Nephron (organoid): ENCODE results near the gene OTOP3.

Experiments used
- H3K27ac Mint-ChIP-seq, 3 experiments: 2 replicates each; pipeline ENCODE4 v1.8.0; 2020; ENCODE audit warnings: mixed read lengths in 3 of 3, mild to moderate bottlenecking in 2 of 3, moderate library complexity in 1 of 3
- H3K27me3 Mint-ChIP-seq: 2 replicates; pipeline ENCODE4 v1.8.0; 2021; ENCODE audit warnings: low read depth, mild to moderate bottlenecking, moderate library complexity, mixed read lengths
- H3K36me3 Mint-ChIP-seq: 2 replicates; pipeline ENCODE4 v1.8.0; 2020; ENCODE audit warnings: low read depth, mixed read lengths
- H3K4me1 Mint-ChIP-seq: 2 replicates; pipeline ENCODE4 v1.8.0; 2020; ENCODE audit warnings: mixed read lengths
- H3K4me3 Mint-ChIP-seq, 3 experiments: 2 replicates each; pipeline ENCODE4 v1.8.0; 2020; ENCODE audit warnings: mild to moderate bottlenecking in 3 of 3, mixed read lengths in 3 of 3, moderate library complexity in 2 of 3
- H3K9me3 Mint-ChIP-seq: 2 replicates; pipeline ENCODE4 v1.8.0; 2020; ENCODE audit warnings: mixed read lengths
- TF ChIP-seq, protein P1 (sequence below), 3 experiments: fragments of 200-600 bp; sonication (generic); IDR thresholded peaks; one replicate each; pipeline ENCODE4 v1.5.0; 2021; ENCODE audit warnings: antibody characterized with exemption in 3 of 3; ENCODE audit not compliant: unreplicated experiment in 3 of 3

Gene OTOP3, protein sequence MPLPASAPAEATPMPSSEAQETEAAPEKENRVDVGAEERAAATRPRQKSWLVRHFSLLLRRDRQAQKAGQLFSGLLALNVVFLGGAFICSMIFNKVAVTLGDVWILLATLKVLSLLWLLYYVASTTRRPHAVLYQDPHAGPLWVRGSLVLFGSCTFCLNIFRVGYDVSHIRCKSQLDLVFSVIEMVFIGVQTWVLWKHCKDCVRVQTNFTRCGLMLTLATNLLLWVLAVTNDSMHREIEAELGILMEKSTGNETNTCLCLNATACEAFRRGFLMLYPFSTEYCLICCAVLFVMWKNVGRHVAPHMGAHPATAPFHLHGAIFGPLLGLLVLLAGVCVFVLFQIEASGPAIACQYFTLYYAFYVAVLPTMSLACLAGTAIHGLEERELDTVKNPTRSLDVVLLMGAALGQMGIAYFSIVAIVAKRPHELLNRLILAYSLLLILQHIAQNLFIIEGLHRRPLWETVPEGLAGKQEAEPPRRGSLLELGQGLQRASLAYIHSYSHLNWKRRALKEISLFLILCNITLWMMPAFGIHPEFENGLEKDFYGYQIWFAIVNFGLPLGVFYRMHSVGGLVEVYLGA

DNA sequence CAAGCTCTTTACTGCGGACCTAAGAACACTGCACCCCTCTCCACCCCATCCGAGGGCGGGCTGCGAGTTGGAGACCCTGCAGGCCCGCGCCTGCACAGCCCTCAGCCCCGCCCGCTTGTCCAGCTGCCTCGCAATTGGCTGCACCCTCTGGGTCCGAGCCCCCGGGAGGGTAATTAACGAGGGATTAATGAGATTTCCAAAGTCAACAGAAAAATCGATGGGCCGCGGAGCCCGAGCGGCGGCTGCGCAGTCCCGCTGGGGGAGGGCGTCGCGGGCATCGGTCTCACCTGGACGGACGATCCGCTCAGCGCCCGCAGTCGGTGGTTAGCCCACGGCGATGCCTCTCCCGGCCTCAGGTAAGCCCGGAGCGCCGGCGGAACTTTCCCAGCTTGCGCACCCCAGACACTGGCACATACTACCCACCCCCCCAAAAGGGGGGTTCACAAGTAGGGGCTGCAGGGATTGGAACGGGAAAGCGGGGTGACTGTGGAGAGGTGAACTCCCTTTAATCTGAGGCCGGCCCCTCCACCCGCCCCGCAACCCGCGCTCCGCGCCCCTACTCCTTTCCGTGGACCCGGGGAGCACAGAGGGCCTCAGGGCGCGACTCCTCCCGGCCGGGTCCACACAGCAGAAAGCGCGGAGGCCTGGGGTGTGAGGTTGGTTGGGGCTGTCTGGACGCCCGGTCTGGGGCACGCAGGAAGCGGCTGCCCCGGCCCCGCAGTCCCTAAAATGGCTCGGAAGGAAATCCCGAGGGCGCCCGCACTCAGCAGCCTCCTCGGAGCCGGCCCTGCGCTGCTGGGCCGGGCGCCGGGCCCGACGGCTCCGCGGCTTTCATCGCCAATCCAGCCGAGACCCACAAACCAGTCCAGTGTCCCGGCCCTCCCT is at the start of gene OTOP3:
OTOP3 (plus strand) TSS at position 314 of the 885 bp plus-strand sequence; CDS start at position 338, 24 bp downstream.
- Mint-ChIP-seq H3K27ac (no peak within 1 kb of the TSS), H3K4me3 (no peak within 1 kb of the TSS), H3K36me3 (no peaks in the 10 kb centered on the region), H3K27me3 (peaks cover 97% of the 10 kb centered on the region), H3K9me3 (no peaks in the 10 kb centered on the region), H3K4me1 (no peaks in the 10 kb centered on the region)
- TF ChIP-seq, protein P1, sequence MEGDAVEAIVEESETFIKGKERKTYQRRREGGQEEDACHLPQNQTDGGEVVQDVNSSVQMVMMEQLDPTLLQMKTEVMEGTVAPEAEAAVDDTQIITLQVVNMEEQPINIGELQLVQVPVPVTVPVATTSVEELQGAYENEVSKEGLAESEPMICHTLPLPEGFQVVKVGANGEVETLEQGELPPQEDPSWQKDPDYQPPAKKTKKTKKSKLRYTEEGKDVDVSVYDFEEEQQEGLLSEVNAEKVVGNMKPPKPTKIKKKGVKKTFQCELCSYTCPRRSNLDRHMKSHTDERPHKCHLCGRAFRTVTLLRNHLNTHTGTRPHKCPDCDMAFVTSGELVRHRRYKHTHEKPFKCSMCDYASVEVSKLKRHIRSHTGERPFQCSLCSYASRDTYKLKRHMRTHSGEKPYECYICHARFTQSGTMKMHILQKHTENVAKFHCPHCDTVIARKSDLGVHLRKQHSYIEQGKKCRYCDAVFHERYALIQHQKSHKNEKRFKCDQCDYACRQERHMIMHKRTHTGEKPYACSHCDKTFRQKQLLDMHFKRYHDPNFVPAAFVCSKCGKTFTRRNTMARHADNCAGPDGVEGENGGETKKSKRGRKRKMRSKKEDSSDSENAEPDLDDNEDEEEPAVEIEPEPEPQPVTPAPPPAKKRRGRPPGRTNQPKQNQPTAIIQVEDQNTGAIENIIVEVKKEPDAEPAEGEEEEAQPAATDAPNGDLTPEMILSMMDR (IDR thresholded peaks at IDR 0.05; ENCODE audit: unreplicated experiment in 3 of 3), result no peak

DNA sequence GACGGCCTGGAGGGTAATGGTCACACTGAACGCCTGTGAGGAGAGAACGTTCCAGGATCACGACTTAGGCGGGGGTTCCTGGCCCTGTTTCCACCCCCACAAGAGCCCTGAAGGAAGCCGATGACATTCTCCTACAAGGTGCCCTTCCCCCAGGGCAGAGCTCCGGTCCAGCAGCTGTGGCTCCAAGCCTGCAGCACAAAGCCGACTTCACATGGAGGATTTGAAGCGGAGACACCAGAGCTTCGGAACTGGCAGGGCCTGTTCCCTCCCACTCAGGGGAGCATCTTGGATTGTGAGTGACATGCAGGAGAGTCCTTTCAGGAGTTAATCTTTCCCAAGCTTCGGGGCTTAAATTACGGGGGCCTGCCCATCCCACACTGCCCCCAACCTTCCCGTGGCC is 47.2 kb upstream of the OTOP3 start:
- Mint-ChIP-seq H3K27ac (no peak overlapping the region), H3K4me3 (no peak overlapping the region), H3K36me3 (no peaks in the 10 kb centered on the region), H3K9me3 (peaks cover 2% of the 10 kb centered on the region), H3K27me3 (peaks cover 63% of the 10 kb centered on the region), H3K4me1 (no peaks in the 10 kb centered on the region)
- TF ChIP-seq, protein P1 (IDR thresholded peaks at IDR 0.05; ENCODE audit: unreplicated experiment in 3 of 3), result no peak

DNA sequence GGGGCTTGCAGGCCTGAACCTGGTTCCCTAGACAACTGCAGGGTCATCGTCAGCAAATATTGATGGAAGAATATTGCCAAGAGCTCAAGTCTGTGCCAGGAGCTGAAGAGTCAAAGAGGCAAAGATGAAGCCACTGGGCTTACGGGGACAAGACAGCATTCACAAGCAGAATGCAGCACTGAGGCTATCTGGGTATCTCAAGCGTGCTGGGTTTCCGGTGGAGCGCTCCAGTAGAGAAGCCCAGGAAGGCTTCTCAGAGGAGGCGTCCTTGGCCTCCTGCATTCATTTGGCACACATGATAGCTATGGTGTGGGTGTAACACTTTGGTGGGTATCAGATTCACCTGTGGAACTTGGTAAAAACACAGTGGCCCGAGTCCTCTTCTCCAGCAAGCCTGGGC is 45.1 kb upstream of the OTOP3 start:
- Mint-ChIP-seq H3K4me1 (no peaks in the 10 kb centered on the region), H3K27ac (no peak overlapping the region), H3K36me3 (no peaks in the 10 kb centered on the region), H3K9me3 (peaks cover 2% of the 10 kb centered on the region), H3K27me3 (peaks cover 77% of the 10 kb centered on the region), H3K4me3 (no peak overlapping the region)
- TF ChIP-seq, protein P1 (IDR thresholded peaks at IDR 0.05; ENCODE audit: unreplicated experiment in 3 of 3), result no peak

DNA sequence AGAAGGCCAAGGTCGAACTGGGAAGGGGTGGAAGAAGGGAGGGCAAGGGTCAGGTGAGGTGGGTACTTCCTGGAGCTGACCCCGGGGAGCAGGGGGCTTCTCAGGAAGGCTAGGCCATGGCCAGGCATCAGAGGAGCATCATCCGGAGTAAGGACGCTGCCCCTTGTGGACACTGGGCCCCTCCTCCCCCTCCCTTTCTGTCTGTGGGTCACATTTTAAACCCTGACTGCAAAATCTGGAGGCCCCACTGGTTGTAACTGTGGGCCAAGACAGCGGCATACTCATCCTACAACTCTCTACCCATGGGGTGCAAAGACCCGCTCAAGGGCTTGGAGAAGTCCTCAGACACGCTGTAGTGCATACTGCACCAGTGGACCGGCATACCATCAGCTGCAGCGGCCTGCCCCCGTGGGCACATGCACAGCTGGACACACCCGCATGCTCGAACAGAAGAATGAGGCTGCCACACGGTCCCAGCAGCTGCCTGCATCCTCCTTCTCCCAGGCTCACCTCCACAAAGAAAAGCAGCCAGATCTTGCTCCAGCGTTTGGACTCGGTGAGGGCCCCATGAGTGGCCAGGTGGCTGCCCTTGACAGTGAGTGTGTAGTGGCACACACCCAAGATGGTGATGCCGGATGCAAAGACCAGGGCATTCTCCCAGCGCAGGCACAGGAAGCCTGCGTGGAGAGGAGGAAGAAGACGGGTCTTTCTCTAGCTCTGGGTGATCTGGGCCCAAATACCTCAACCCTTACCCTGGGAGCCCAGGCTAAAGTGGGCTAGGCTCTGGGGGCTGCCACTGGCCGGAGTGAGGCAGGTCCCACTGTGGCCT is 43.5 kb upstream of the OTOP3 start:
- Mint-ChIP-seq H3K4me1 (no peaks in the 10 kb centered on the region), H3K9me3 (no peaks in the 10 kb centered on the region), H3K27me3 (peaks cover 83% of the 10 kb centered on the region), H3K27ac (no peak overlapping the region), H3K36me3 (no peaks in the 10 kb centered on the region), H3K4me3 (no peak overlapping the region)
- TF ChIP-seq, protein P1 (IDR thresholded peaks at IDR 0.05; ENCODE audit: unreplicated experiment in 3 of 3), result no peak
